ENCODE data around the gene SIK1. TPM values are rescaled to one million over a fixed set of nuclear protein-coding genes. Genes with fewer than 3 reads are reported as not detected.
"Not testable (repeated sequence)": the region's sequence is repeated elsewhere in the genome, so short reads cannot be mapped to it uniquely, and the experiment has no call there.

The SIK1 gene
- total RNA-seq, 1 donor from 2014 or later: 1.8 TPM

DNA sequence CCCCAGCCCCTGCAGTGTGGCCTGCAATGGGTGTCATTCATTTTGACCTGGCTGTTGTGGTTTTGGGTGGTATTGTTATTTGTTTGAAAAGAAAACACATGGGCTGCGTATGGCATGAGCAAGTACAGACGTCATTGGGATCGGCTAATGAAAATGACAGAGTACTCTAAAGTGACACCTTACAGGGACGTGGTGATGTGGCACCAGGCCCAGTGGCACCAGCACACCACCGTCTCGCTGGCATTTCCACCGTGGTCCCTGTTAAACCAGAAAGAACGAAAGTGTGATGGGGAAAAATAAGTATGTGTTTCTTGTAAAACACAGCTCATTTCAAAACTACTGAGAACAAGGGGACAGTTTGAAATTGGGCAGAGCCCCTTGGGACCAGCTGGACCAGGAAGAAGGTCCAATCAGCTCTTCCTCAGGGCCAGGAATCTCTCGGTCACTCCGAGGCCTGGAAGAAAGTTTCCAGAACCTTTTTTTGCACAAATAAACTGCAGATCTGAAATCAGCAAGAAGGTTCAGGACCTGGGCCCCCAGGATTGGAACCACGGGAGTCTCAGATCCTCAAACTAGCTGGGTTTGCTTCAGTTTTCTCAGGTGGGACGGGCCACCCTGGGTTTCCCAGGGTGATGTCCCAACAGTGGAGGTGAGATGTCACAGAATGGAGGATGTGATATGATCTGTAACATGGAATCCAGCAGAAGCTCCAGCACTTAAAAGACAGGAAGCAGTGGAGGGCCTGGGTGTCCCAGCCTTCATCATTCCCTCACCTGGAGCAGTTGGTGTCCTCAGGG is 6.6 kb upstream of the SIK1 start:
- H3K36me3 Mint-ChIP-seq (ENCODE audit: low read depth, unreplicated experiment); H3K9me3 Mint-ChIP-seq (ENCODE audit: unreplicated experiment); H3K4me1 Mint-ChIP-seq (ENCODE audit: unreplicated experiment); DNase-seq (ENCODE audit: low spot score); H3K4me3 Mint-ChIP-seq (ENCODE audit: unreplicated experiment); H3K27ac Mint-ChIP-seq (ENCODE audit: unreplicated experiment); H3K27me3 Mint-ChIP-seq (ENCODE audit: unreplicated experiment): not testable (repeated sequence)

DNA sequence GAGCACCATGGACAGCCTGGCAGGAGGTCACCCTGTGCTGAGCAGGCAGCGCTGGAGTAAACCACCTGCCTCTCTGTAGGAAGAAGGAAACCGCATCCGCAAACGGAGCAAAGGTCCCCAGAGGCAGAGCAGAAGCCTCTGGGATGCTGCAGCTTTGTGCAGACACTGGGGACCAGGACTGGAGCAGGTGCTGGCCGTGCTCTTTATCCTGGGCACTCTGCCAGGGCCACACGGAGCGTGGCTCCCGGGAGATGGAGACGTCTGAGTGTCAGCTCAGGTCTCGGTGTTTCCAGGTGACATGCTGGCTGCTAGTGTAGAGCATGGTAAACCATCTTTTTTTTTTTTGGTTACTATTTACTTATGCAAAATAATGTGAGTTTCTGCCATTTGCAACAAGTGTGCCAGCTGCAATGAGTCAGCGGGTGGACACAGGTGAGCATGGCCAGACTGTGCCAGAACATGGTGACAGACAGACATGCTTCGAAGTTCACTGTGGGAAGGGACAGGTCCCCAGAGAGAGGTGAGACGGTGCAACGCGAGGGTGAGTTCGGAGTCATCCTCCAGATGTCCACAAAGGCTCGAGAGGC is 4.0 kb upstream of the SIK1 start:
- not testable (repeated sequence) for H3K4me1 Mint-ChIP-seq (ENCODE audit: unreplicated experiment); H3K9me3 Mint-ChIP-seq (ENCODE audit: unreplicated experiment); H3K4me3 Mint-ChIP-seq (ENCODE audit: unreplicated experiment); DNase-seq (ENCODE audit: low spot score); H3K27me3 Mint-ChIP-seq (ENCODE audit: unreplicated experiment); H3K36me3 Mint-ChIP-seq (ENCODE audit: low read depth, unreplicated experiment); H3K27ac Mint-ChIP-seq (ENCODE audit: unreplicated experiment)

DNA sequence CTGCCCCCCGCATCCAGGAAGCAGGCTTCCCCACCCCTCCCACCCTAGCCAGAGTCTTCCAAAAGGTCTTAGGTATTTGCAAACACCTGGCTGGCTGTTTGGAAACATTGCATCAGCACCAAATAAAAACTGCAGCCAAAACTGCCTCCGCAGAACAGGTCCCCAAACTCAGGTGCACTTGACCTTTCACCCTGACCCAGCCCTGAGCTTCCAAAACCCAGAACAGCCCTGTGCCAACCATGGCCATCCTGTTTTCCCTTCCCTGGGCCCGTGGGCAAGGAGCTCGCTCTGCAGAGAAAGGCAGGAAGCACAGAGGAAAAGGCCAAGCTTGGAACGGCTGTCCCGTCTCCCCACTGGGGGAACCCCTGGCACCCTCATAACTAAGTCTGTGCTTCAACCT is 2.0 kb upstream of the SIK1 start:
- not testable (repeated sequence) for H3K27ac Mint-ChIP-seq (ENCODE audit: unreplicated experiment); H3K4me3 Mint-ChIP-seq (ENCODE audit: unreplicated experiment); H3K27me3 Mint-ChIP-seq (ENCODE audit: unreplicated experiment); H3K9me3 Mint-ChIP-seq (ENCODE audit: unreplicated experiment); H3K36me3 Mint-ChIP-seq (ENCODE audit: low read depth, unreplicated experiment); DNase-seq (ENCODE audit: low spot score); H3K4me1 Mint-ChIP-seq (ENCODE audit: unreplicated experiment)

DNA sequence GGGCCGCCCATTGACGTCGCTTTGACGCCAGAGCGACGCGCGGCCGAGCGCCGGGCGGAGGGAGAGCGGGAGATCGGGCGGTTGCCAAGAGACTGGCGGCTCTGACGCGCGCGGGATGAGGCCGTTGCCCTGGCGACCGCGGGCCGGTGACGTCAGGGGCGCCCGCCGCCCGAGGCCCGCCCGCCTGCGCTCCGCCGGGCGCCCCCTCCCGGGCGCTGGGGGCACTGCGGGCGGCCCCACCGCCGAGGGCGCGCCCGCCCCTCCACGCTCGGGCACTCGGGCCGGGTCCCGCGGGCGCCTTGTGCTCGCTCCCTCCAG is 270 bp upstream of the SIK1 start:
- not testable (repeated sequence) for H3K4me1 Mint-ChIP-seq (ENCODE audit: unreplicated experiment); H3K36me3 Mint-ChIP-seq (ENCODE audit: low read depth, unreplicated experiment); H3K27ac Mint-ChIP-seq (ENCODE audit: unreplicated experiment); H3K4me3 Mint-ChIP-seq (ENCODE audit: unreplicated experiment); DNase-seq (ENCODE audit: low spot score); H3K27me3 Mint-ChIP-seq (ENCODE audit: unreplicated experiment); H3K9me3 Mint-ChIP-seq (ENCODE audit: unreplicated experiment)

DNA sequence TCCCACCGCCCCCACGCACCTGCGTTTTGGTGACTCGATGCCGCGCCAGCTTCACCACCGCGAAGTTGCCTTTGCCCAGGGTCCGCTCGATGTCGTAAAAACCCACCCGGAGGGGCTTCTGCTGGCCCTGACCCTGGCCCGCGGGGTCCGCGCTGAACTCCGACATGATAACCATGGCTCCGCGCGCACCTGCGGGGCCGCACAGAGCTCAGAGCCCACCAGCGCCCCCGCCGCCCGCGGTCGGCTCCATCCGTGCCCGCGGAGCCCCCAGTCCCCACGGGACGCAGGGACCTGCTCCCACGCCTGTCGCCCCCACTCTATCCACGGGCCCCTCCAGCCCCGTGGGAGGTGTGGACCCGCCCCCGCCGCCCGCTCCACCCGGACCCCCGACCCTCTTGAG is 927 bp downstream of the SIK1 start:
- H3K36me3 Mint-ChIP-seq (ENCODE audit: low read depth, unreplicated experiment); H3K27me3 Mint-ChIP-seq (ENCODE audit: unreplicated experiment); DNase-seq (ENCODE audit: low spot score); H3K9me3 Mint-ChIP-seq (ENCODE audit: unreplicated experiment); H3K4me3 Mint-ChIP-seq (ENCODE audit: unreplicated experiment); H3K4me1 Mint-ChIP-seq (ENCODE audit: unreplicated experiment); H3K27ac Mint-ChIP-seq (ENCODE audit: unreplicated experiment): not testable (repeated sequence)

DNA sequence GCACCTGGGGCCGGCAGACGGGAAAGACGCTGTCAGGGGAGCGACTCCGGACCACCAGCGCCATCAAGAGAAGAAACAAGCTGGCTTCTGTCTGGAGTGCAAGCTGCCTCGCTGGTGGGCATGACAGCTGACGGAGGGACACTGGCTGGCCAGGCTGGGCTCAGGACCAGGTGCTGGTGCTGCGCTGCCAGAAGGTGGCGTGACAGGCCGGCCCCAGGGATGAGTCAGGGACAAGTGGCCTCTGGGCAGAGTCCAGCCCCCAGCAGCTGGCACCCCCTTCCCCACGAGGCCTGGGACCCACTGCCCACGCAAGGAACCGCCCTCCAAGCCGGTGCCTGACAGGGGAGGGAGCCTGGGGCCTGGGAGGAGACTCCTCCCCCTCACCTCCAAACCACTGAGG is 7.5 kb downstream of the SIK1 start:
- not testable (repeated sequence) for H3K4me1 Mint-ChIP-seq (ENCODE audit: unreplicated experiment); H3K27me3 Mint-ChIP-seq (ENCODE audit: unreplicated experiment); DNase-seq (ENCODE audit: low spot score); H3K27ac Mint-ChIP-seq (ENCODE audit: unreplicated experiment); H3K9me3 Mint-ChIP-seq (ENCODE audit: unreplicated experiment); H3K36me3 Mint-ChIP-seq (ENCODE audit: low read depth, unreplicated experiment); H3K4me3 Mint-ChIP-seq (ENCODE audit: unreplicated experiment)

DNA sequence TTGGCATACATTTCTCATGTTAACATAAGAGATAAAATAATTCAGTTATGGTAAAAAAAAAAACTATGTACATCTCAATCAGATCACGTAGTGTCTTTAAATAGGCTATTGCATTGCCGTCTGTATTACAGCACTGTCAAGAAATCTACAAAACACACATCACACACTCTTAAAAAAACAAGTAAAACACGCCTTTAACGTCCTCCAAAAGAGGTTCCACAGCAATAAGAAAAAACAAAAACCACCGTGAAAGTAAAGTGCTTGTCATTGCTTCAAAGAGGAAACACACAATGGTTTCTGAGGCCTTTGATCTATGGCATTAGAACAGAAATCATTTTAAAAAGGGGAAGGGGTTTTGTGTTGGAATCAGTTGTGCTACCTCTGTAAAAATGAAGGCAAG is 12.4 kb downstream of the SIK1 start:
- not testable (repeated sequence) for H3K27me3 Mint-ChIP-seq (ENCODE audit: unreplicated experiment); H3K4me1 Mint-ChIP-seq (ENCODE audit: unreplicated experiment); H3K4me3 Mint-ChIP-seq (ENCODE audit: unreplicated experiment); H3K9me3 Mint-ChIP-seq (ENCODE audit: unreplicated experiment); H3K27ac Mint-ChIP-seq (ENCODE audit: unreplicated experiment); DNase-seq (ENCODE audit: low spot score); H3K36me3 Mint-ChIP-seq (ENCODE audit: low read depth, unreplicated experiment)

DNA sequence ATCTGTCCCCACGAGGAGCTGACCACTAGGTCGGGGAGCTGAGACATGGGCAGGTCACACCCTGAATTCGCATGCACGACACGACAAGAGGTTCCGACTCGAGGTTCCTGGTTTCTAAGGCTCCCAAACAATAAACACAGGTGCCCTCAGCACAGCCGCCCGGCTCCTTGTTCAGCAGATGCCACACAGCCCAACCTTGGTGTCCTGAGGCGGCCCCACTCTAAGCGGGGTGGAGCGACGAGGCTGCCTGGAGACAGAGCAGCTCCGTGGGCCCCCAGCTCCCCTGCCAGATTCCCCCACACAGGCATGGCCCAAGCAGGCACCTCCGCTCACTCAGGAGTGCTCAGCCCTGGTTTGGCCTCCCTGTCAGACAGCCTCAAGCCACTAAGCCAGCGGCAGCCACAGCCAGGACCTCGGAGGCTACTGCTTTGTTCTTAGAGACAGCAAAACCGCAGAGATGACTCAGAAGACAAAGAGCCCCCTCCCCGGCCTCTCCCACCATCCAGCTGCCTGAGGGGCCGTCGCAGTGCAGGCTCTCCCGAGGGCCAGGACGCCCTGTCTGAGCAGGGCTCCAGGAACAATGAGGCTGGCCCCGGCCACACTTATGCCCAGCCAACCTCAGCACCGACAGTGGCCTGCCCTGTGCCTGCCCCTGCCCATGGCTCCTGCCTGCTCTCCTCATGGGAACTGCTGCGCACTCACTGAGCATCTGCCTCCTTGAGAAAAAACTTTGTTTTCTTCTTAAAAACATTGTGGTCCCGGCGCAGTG is 14.7 kb downstream of the SIK1 start:
- not testable (repeated sequence) for H3K4me3 Mint-ChIP-seq (ENCODE audit: unreplicated experiment); H3K9me3 Mint-ChIP-seq (ENCODE audit: unreplicated experiment); H3K27me3 Mint-ChIP-seq (ENCODE audit: unreplicated experiment); H3K36me3 Mint-ChIP-seq (ENCODE audit: low read depth, unreplicated experiment); DNase-seq (ENCODE audit: low spot score); H3K4me1 Mint-ChIP-seq (ENCODE audit: unreplicated experiment); H3K27ac Mint-ChIP-seq (ENCODE audit: unreplicated experiment)

DNA sequence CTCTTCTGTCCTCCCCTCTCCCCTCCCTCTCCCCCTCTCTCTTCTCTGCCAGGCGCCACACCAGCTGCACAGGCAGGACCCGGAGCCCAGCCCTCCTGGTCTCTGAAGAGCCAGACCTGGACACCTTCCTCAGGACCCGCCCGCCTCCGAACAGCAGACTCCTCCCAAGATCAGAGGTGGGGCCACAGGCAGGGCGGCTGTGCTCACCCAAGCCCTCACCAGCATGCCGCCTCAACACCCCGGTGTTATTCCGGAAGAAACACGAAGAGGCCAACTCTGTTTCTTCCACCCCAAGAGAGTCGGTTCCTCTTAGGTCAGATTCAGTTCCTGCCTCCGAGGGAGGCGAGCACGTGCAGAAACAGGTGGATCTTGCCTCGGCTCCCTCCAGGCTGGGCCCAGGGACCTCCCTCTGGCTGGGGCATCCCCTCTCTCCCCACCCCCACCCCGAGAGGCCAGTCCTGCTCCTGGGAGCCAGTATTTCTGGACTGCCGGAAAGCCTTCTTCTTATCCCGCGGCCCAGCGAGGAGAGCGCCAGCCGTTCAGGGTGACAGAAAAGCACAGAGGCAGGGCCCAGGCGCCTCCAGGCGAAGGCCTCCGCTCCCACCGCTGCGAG is 16.4 kb downstream of the SIK1 start:
- not testable (repeated sequence) for H3K27me3 Mint-ChIP-seq (ENCODE audit: unreplicated experiment); H3K4me1 Mint-ChIP-seq (ENCODE audit: unreplicated experiment); H3K27ac Mint-ChIP-seq (ENCODE audit: unreplicated experiment); H3K36me3 Mint-ChIP-seq (ENCODE audit: low read depth, unreplicated experiment); DNase-seq (ENCODE audit: low spot score); H3K9me3 Mint-ChIP-seq (ENCODE audit: unreplicated experiment); H3K4me3 Mint-ChIP-seq (ENCODE audit: unreplicated experiment)

DNA sequence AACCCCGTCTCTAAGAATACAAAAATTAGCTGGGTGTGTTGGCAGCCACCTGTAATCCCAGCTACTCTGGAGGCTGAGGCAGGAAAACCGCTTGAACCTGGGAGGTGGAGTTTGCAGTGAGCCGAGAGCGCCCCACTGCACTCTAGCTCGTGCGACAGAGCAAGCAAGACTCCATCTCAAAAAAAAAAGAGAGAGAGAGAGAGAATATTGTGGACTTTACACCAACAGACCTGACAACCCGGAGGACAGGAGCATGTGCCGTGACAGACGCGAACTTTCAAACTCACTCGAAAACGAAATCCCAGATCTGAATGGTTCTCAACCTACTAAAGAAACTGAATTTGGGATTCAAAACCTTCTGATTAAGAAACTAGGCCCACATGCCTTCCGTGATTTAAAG is 19.8 kb downstream of the SIK1 start:
- H3K4me3 Mint-ChIP-seq (ENCODE audit: unreplicated experiment); H3K4me1 Mint-ChIP-seq (ENCODE audit: unreplicated experiment); H3K27ac Mint-ChIP-seq (ENCODE audit: unreplicated experiment); H3K9me3 Mint-ChIP-seq (ENCODE audit: unreplicated experiment); DNase-seq (ENCODE audit: low spot score); H3K36me3 Mint-ChIP-seq (ENCODE audit: low read depth, unreplicated experiment); H3K27me3 Mint-ChIP-seq (ENCODE audit: unreplicated experiment): not testable (repeated sequence)

DNA sequence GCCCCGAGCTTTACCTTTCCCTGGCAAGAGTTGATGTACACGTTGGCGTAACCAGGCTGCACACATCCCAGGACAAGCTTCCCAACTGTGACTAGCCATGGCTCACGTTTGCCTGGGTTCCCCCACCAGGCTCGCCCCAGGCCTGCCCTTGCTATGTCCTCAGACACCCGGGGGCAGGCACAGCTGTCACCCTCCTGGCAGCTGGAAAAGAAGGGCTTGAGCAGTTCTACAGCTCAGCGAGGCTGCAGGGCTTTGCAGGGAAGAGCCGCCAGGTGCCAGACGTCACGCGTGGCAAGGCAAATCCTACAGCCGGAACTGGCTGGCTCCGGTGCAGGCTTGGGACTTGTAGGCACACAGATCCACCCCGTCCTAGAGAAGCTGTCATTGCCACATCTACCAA is 22.5 kb downstream of the SIK1 start:
- DNase-seq (ENCODE audit: low spot score); H3K4me1 Mint-ChIP-seq (ENCODE audit: unreplicated experiment); H3K27ac Mint-ChIP-seq (ENCODE audit: unreplicated experiment); H3K9me3 Mint-ChIP-seq (ENCODE audit: unreplicated experiment); H3K27me3 Mint-ChIP-seq (ENCODE audit: unreplicated experiment); H3K36me3 Mint-ChIP-seq (ENCODE audit: low read depth, unreplicated experiment); H3K4me3 Mint-ChIP-seq (ENCODE audit: unreplicated experiment): not testable (repeated sequence)
